GM21717 (cell line): ENCODE results near the gene DHRSX.
"Not testable (repeated sequence)": the region's sequence is repeated elsewhere in the genome, so short reads cannot be mapped to it uniquely, and the experiment has no call there.

ENCODE experiments used
- ATAC-seq: cut with Tn5 transposase; IDR thresholded peaks from one replicate; pipeline ENCODE4 v1.9.1; 2021; ENCODE audit warnings: mild to moderate bottlenecking, moderate library complexity; ENCODE audit not compliant: unreplicated experiment

The DHRSX gene

GRCh38 chrX:2240761-2241160 is 260.0 kb downstream of the DHRSX start:
- not testable (repeated sequence) for ATAC-seq

DNA sequence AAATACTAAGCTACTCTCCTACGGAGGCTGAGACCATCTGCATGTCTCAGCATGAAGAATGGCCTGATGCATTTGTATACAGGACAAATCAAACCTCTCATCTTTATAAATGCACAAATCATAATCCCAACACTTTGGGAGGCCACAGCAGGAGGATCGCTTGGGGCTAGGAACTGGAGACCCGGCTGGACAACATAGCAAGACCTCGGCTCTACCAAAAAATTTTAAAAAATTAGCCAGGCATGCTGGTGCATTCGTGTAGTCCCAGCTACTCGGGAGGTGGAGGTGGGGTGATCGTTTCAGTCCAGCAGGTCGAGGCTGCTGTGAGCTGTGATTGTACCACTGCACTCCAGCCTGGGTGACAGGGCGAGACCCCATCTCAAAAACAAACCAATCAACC is 262.8 kb downstream of the DHRSX start:
- no peak for ATAC-seq

GRCh38 chrX:2231570-2232192 is 269.1 kb downstream of the DHRSX start:
- no peak for ATAC-seq

DNA sequence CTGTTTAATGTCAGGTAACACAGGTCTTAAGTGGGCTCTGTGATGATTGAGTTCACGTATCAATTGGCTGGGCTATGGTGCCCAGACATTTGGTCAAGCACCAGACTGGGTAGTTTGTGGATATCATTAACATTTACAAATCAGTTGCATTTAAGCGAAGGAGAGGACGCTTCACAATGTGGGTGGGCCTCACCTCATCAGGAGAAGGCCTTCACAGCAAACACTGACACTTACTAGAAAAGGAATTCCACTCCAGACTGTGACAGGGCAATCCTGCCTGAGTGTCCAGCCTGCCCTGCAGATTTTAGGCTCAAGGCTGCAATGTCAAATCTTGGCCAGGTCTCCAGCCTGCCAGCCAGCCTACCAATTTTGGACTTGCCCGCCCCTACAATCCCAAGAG is 270.3 kb downstream of the DHRSX start:
- ATAC-seq, result no peak

DNA sequence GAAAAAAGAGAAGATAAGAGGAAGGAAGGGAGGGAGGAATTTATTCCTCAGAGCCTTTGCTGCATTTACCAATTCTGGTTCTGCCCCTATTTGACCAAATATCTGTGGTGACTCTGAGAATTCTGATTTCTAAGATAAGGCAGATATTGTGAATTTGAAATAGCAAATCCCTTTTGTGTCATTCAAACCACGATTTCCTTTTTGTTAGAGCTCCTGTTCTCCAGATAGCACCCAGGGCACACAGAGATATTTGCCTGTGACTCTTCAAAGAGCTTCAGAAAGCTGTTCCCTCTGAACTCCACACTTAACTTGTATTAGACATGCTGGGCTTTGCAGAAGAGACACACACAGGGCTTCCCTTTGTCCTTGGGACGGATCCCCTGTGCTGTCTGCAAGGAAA is 272.2 kb downstream of the DHRSX start:
- ATAC-seq, result no peak

DNA sequence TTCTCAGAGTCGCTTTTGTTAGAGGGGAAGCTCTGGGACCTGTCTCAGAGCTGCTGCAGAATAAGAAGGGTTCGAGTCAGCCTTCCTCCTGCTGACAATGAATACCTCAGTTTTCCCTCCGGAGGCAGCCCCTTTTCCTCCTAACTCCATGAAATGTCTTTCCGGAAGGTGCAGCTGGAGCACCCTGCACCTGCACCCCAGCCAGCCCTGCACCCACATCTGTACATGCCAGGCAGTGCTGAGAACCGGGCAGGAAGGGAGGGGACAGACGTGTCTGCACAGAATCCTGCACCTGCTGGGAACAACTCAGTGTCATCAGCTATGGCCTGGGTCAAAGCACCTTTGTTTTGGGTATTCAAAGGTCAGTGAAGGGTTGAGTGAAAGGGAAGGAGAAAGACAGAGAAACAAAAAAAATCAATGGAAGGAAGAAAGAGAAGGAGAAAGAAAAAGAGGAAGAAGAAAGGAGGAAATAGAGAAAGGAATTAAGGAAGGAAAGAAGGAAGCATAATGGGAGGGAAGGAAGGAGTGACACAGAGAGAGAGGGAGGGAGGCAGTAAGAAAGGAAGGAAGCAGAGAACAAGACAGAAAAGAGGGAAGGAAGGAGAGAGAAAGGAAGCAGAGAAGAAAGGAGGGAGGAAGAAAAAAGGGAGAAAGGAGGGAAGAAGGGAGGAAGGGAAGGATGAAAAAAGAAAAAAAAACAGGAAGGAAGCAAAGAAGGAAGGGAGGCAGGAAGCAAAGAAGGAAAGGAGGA is 273.7 kb downstream of the DHRSX start:
- ATAC-seq, result no peak

DNA sequence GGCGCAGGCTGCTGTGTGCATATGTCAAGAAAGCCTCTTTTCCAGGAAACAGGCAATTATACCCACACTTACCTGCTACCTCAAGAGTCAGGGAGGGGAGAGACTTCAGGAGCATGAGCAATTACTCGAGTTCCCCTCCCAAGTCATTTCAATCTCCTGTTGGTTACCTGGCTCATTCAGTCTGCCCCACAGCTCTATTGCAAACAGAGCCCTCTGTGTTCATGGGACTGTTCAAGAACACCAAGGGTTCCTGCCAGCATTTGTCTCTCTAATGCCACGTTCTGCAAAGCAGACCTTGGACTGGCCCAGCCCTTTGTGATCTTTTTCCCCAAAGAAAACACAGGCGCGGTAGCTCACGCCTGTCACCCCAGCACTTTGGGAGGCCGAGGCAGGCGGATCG is 274.6 kb downstream of the DHRSX start:
- ATAC-seq, result no peak

GRCh38 chrX:2224597-2225235 is 276.1 kb downstream of the DHRSX start:
- ATAC-seq, result no peak

DNA sequence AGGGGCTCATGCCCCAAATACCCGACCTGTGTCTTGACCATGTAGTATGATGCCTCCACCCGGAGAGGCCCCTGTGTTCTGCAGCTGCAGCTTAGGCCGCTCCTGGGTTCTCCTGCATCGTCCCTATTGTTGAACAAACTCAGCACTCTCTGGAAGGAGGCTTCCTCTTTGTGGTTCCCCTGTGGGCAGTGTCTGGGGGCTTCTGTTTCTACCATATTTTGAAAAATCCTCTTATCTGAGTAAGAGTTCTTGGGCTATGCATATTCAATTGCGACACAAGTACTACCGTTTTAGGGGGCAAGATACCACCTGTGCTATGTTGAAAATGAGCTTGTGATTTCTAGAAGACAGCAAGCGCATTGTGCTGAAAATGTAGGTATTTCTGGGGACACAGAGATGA is 276.6 kb downstream of the DHRSX start:
- no peak for ATAC-seq

DNA sequence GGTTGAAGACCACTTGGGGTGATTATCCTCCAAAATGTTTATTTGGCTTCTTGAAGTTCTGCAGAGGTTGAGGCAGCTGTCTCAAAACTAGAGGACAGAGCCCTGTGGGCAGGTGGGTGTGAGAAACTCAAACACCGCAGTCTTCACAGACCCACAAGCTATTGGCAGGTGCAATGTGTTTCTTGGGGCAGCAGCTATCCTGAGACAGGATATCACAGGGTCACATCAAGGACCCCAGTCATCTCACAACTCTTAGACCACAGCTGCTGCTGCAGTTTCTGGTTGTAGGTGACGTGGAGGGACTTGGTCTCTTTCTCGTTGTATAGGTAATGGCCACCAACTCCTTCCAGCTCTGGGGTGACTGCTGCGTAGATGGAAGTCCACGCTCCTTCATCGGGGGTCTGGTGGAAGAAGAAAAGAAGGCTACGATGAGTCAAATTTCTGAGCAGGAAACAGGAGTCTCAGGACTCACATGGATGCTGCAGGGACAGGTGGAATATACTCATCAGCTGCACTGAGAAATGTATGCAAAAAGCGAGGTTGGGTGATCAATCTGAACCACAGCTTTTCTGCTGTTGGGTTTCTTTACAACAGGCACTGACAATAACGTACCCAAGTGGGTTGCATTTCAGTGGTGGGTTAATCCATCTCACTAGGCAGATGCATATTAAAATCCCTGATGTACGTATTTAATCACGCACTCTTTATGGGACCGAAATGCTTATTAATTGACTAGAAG is 279.8 kb downstream of the DHRSX start:
- no peak for ATAC-seq

GRCh38 chrX:2220296-2220695 is 280.5 kb downstream of the DHRSX start:
- ATAC-seq, result no peak

GRCh38 chrX:2214138-2214823 is 286.5 kb downstream of the DHRSX start:
- ATAC-seq, result not testable (repeated sequence)

- not testable (repeated sequence) for ATAC-seq
Measured at GRCh38 chrX:2211667-2212066, 289.1 kb downstream of the DHRSX start.

DNA sequence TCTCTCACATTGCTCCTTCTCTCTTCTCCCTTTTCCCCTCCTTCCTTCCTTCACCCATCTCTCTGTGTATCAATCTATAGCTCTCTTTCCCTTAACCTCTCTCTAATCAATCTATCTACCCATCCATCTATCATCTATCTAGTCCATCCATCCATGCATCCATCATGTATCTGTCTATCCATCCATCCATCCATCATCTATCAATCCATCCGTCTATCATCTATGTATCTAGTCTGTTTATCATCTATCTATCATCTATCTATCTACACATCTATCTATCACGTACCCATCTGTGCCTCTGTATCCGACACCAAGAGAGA is 307.5 kb downstream of the DHRSX start:
- ATAC-seq, result no peak

- no peak for ATAC-seq
Measured at GRCh38 chrX:2192584-2193272, 308.0 kb downstream of the DHRSX start.

DNA sequence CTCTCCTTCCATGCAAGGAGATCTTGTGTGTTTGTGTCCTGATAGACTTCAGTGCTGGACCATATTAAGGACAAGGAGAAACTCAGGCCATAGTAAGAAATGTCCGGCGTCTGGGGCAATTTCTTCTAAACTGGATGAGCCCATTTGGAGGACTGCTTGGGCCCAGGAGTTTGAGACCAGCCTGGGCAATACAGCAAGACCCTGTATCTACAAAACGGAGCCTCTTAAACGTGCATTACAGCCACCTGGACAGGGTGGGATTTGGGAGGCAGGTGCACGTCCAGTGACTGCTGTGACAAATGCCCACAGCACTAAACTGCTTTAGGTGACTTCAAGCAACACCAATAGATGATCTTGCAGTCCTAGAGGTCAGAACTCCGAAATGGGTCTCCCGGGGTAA is 311.9 kb downstream of the DHRSX start:
- no peak for ATAC-seq

DNA sequence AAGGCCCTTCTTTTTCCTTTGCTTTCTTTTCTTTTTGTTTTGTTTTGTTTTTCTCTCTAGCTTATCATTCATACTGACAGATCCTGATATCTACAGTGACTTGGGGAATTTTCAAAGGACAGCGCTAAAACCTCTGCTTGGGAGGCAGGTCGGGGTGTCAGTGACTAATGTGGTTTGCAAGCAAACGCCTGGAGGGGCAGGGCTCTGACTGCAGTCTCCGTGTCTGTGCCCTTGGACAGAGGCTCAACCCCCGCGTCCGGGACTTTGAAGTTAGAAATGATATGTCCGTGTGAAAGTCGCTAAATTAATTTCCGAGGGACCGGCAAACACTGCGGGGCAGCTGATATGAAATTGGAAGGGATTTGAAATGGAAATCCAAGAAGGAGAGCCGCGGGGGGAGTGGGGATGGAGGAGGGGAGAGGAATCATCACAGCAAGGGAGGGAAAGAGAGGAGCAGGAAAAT is 312.4 kb downstream of the DHRSX start:
- no peak for ATAC-seq

DNA sequence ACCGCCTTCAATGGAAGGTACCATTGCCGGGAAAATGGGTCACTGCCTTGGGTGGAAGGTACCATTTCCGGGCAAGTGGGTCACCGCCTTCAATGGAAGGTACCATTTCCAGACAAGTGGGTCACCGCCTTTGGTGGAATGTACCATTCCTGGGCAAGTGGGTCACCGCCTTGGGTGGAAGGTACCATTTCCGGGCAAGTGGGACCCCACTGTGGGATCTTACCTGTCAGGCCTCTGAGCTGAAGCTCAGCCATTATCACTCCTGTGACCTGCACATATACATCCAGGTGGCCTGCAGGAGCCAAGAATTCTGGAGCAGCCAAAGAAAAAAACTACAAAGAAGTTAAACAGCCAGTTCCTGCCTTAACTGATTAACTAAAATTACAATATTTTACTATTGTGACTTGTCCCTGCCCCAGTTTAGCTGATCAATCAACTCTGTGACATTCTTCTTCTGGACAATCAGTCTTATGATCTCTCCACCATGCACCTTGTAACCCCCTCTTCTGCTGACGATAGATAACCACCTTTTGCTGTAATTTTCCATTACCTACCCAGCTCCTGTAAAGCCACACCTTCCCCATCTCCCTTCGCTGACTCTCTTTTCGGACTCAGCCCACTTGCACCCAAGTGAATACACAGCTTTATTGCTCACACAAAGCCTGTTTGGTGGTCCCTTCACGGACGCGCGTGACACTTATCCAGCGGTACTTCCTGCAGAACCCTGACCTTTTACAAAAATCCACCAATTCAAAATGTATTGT is 313.2 kb downstream of the DHRSX start:
- no peak for ATAC-seq

DNA sequence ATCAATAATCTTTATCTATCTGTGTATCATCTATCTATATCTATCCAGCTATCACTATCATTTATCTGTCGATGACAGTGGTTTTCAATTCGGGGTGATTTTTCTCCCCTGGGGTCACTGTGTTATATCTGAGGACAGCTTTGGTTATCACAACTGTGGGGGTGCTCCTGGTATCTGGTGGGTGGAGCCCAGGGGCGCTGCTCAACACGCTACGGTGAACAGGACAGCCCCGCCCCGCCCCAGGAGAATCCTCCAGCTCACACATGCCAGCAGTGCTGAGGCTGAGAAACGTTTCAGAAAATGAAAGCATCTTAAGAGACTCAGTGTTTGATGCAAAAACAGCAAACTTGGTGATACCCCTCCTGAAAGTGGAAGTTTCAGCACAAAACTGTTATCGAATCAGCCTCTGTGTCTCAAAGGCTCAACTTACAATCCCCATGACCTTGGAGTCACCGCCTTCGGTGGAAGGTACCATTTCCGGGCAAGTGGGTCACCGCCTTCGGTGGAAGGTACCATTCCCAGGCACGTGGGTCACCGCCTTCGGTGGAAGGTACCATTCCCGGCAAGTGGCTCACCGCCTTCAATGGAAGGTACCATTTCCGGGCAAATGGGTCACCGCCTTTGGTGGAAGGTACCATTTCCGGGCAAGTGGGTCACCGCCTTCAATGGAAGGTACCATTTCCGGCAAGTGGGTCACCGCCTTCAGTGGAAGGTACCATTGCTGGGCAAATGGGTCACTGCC is 315.3 kb downstream of the DHRSX start:
- no peak for ATAC-seq
